Omental fat pad (tissue), 4 donors: Measurements from ENCODE around the gene WWC1. TPM values are rescaled to one million over a fixed set of nuclear protein-coding genes. Genes with fewer than 3 reads are reported as not detected.

Source experiments
- ATAC-seq: fragments of 150-250 bp; one replicate; pipeline ENCODE4 v1.9.1; 2016; ENCODE audit warnings: mild to moderate bottlenecking, moderate library complexity; ENCODE audit not compliant: low FRiP score
- DNase-seq: peaks from one replicate; pipeline ENCODE4 v3.0.0-alpha.2; 2019; ENCODE audit warnings: low spot score
- total RNA-seq, 4 donors: library from RNA; depleted of rRNA; stranded (reverse); fragments of >200 nt; gene quantifications; one replicate each; pipeline ENCODE4 v1.1.0, GENCODE V29; 2016
- TF ChIP-seq, protein P1 (sequence below), 3 donors: fragments of 450-650 bp; IDR thresholded peaks; one replicate each; pipeline ENCODE4 v1.5.1; 2016 to 2017; ENCODE audit warnings: antibody characterized with exemption in 3 of 3, mild to moderate bottlenecking in 3 of 3, moderate library complexity in 2 of 3

WWC1 gene
- total RNA-seq, 4 donors from 2014 or later, result 0.63 to 92.6 (median 21.0) TPM

DNA sequence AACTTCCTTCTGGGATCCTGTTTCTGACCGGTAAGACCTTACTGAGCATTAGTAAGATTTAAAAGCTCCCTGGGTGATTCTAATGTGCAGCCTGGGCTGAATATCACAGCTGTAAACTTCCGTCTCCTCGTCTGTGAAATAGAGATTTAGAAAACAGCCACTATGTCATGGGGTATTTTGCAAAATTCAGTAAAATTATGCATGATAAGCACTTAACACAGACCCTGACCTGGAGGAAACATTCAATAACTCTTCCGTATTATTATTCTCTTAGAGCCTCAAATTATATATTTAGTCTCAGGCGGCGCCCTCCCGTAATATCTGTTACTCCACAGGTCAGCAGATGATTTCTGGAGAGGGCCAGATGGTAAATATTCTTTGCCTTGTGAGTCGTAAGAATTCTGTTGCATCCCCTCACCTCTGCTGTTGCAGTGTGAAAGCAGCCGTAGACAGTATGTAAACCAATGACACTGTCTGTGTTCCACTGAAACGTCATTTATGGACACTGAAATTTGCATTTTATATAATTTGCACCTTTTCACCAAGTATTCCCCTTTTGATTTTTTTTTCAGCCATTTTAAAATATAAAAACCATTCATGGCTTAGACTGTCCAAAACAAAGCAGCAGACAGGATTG, 155.7 kb downstream of the WWC1 start:
- ATAC-seq, result no peak
- DNase-seq, result no peak
- TF ChIP-seq, protein P1, sequence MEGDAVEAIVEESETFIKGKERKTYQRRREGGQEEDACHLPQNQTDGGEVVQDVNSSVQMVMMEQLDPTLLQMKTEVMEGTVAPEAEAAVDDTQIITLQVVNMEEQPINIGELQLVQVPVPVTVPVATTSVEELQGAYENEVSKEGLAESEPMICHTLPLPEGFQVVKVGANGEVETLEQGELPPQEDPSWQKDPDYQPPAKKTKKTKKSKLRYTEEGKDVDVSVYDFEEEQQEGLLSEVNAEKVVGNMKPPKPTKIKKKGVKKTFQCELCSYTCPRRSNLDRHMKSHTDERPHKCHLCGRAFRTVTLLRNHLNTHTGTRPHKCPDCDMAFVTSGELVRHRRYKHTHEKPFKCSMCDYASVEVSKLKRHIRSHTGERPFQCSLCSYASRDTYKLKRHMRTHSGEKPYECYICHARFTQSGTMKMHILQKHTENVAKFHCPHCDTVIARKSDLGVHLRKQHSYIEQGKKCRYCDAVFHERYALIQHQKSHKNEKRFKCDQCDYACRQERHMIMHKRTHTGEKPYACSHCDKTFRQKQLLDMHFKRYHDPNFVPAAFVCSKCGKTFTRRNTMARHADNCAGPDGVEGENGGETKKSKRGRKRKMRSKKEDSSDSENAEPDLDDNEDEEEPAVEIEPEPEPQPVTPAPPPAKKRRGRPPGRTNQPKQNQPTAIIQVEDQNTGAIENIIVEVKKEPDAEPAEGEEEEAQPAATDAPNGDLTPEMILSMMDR (IDR thresholded peaks at IDR 0.05), result no peak

DNA sequence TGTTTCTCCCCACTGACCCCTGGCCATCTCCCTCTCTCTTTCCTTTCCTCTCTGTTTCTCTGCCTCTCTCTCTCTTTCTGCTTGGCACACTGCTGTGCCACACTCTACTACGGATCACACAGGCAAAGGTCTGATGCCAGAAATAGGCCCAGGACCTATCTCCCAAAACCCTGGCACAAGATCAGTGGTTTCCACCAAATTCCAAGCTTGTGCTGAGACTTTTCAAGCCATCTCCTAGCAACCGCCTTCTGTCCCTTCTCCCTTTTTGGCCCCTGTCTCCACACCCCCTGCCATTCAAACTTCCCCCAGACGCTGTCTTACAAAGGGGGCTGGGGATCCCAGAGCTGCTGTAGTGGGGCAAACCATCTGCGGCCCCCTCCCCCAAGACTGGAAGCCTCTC, 156.4 kb downstream of the WWC1 start:
- DNase-seq, result no peak
- no peak for ATAC-seq
- TF ChIP-seq, protein P1 (IDR thresholded peaks at IDR 0.05), result no peak

DNA sequence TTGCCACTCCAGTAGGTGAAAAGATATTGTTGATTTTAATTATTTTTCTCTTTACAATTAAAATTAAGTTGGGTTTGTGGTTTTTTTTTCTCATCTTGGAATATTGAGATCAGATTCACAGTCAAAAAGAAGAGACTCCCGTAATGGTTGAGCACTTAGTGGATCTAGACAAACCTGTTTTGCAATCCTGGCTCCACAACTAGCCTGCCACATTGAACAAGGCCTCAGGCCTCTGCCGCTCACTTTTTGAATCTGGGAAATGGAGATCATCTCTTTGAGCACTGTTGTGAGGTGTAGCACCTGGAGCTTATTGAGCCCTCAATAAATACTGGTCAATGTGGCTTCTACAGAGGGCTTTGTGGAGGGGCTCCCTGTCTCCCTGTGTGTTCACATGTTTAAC, 157.7 kb downstream of the WWC1 start:
- no peak for ATAC-seq
- no peak for DNase-seq
- TF ChIP-seq, protein P1 (IDR thresholded peaks at IDR 0.05), result no peak

DNA sequence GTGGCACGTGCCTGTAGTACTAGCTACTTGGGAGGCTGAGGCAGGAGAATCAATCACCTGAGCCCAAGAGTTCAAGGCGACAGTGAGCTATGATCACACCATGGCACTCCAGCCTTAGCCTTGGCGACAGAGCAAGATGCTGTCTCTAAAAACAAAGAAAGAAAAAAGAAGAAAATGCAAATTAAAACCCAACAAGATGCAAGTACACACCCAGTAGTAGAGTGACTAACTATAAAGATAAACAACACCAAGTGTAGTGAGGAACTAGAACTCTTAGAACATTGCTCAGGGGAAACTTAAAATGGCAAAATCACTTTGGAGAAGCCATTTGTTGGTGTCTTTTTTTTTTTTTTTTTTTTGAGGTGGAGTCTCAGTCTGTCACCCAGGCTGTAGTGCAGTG, 160.1 kb downstream of the WWC1 start:
- ATAC-seq (no peak), DNase-seq (no peak)
- TF ChIP-seq, protein P1 (IDR thresholded peaks at IDR 0.05), result no peak

DNA sequence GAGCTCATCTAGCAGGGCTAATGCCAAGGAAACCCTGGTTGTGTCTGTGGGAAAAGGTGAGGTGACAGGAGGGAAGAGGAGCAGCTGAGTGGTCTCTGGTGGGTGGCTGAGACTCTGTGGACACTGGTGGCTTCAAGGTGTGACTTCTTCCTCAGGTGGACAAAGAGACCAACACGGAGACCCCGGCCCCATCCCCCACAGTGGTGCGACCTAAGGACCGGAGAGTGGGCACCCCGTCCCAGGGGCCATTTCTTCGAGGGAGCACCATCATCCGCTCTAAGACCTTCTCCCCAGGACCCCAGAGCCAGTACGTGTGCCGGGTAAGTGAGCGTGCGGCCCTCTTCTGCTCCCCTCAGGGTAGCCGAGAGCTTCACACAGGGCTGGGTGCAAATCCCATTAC, 163.8 kb downstream of the WWC1 start:
- TF ChIP-seq, protein P1 (IDR thresholded peaks at IDR 0.05), result no peak
- DNase-seq (no peak), ATAC-seq (peak; percentile 57)

DNA sequence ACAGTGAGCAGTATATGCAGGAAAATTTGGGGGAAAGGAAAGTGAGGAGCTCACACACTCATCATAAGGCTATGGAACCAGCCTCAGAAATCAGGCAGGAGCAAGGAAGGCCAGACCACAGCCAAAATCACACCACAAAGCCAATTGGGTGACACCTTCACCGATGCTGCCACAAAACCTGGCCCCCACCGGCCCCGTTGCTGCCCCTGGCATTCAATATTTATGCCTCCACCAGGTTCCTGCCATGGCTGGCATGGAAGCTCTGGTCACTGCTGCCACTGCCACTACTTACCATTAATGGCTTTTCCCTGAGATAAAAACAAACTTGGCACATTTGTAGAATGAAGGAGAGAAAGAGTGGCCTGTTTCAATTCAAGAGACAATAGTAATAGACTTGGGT, 166.1 kb downstream of the WWC1 start:
- ATAC-seq (no peak), DNase-seq (no peak)
- TF ChIP-seq, protein P1 (IDR thresholded peaks at IDR 0.05), result no peak

DNA sequence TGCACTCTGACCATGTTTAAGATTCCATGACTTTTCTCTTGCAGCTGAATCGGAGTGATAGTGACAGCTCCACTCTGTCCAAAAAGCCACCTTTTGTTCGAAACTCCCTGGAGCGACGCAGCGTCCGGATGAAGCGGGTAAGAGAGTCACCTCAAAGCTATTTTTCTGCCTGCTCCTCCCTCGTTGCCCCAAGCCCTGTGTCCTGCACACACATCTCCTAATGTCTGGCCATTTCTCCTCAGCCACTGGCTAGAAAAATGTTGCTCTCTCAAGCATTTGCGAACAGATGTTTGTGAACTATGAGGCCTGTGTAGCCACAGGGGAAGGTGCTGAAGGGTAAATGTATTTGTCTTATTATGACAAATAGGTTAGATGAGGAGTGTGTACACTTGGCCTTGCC, 169.2 kb downstream of the WWC1 start:
- TF ChIP-seq, protein P1 (IDR thresholded peaks at IDR 0.05), result no peak
- no peak for ATAC-seq

More for the DNA sequence above, 169.2 kb downstream of the WWC1 start:
- no peak for DNase-seq
